ENCODE results near the gene MYLK. TPM values are rescaled to one million over a fixed set of nuclear protein-coding genes. Genes with fewer than 3 reads are reported as not detected.

The MYLK gene
- total RNA-seq, 1 donor from 2014 or later = 196 TPM

DNA sequence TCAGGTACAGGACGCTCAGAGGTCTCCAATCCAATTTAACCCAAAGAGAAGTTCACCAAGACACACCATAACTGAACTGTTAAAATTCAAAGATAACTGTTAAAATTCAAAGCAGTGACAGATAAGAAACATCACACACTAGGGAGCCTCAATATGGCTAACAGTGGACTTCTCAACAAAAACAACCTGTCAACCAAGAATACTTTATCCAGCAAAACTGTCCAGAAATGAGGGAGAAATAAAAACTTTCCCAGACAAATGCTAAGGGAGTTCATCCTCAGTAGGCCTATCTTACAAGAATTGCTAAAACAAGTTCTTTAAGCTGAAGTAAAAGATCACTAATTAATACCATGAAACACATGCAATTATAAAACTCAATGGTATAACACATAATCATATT lies 36.3 kb upstream of the MYLK start:
- Histone ChIP-seq H3K27me3 (no peaks in the 10 kb centered on the region), H3K27ac (no peak overlapping the region), H3K4me3 (no peak overlapping the region), H3K4me1 (no peaks in the 10 kb centered on the region), H3K9me3 (peaks cover 7 to 32% of the 10 kb centered on the region in 2 donors), H3K36me3 (peaks cover 2 to 23% of the 10 kb centered on the region in 2 donors)
- intact Hi-C loops (cut with DNase I) = no loop called here
- no peak for TF ChIP-seq CTCF (IDR thresholded peaks at IDR 0.05)
- DNase-seq (ENCODE audit: low spot score in 2 of 2) = no peak

DNA sequence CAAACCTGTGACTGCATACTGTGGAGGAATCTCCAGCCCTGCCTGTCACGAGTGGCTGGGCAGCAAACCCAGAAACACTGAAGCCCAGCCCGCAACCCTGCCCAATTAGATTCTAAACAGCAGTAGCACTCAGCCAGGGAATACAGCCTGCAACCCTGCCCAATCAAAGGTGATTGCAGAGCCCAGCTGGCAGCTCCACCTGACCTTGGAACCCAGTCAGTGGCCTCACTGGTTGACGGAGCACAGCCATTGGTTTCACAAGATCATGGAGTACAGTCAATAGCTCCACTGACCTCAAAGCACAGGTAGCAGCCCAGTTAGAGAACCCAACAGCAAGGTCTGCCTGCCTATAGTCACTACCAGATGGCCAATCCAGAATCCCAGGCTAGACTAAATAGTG lies 35.2 kb upstream of the MYLK start:
- Histone ChIP-seq H3K36me3 (peaks cover 0 to 23% of the 10 kb centered on the region in 2 donors), H3K4me1 (peaks cover 0 to under 1% of the 10 kb centered on the region in 2 donors), H3K4me3 (no peak overlapping the region), H3K27me3 (no peaks in the 10 kb centered on the region), H3K27ac (no peak overlapping the region), H3K9me3 (peaks cover 7 to 32% of the 10 kb centered on the region in 2 donors)
- no peak for DNase-seq (ENCODE audit: low spot score in 2 of 2)
- intact Hi-C loops (cut with DNase I) = no loop called here
- no peak for TF ChIP-seq CTCF (IDR thresholded peaks at IDR 0.05)

- Histone ChIP-seq H3K27me3 (no peaks in the 10 kb centered on the region), H3K9me3 (peaks cover 0 to 4% of the 10 kb centered on the region in 2 donors), H3K36me3 (peaks cover 0 to 5% of the 10 kb centered on the region in 2 donors), H3K4me1 (peaks cover 8 to 21% of the 10 kb centered on the region in 2 donors), H3K27ac (peak overlapping the region; percentile 2 to 18), H3K4me3 (no peak overlapping the region)
- intact Hi-C loops (cut with DNase I) = no loop called here
- DNase-seq (ENCODE audit: low spot score in 2 of 2) = no peak
- TF ChIP-seq CTCF (IDR thresholded peaks at IDR 0.05) = peak in 1 of 3 experiments; percentile 3
These were observed 30.7 kb upstream of the MYLK start for GRCh38 chr3:123914829-123915228.

DNA sequence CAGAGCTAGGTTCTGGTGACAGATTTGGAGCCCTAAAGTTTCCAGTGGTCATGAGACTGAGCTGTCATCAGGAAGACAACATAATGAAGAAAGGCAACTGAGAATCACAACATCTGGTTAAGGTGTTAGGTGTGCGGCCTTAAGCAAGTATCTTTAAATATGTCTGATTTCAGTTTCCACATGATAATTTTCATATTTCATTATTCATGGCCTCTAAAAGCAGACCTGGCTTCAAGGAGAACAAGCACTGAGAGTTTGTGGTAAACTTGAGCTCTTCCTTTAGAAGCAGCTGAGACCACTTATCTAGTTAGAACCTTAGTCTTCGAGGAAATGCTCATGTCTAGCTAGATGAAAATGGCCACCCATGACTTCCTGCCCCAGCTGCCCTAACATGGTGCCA lies 25.7 kb upstream of the MYLK start:
- no peak for DNase-seq (ENCODE audit: low spot score in 2 of 2)
- Histone ChIP-seq H3K4me1 (peaks cover 9 to 24% of the 10 kb centered on the region in 2 donors), H3K27me3 (no peaks in the 10 kb centered on the region), H3K9me3 (no peaks in the 10 kb centered on the region), H3K4me3 (peak overlapping the region in 1 of 2 donors; percentile 42), H3K36me3 (no peaks in the 10 kb centered on the region), H3K27ac (peak overlapping the region; percentile 87 to 92)
- intact Hi-C loops (cut with DNase I) = no loop called here
- no peak for TF ChIP-seq CTCF (IDR thresholded peaks at IDR 0.05)

DNA sequence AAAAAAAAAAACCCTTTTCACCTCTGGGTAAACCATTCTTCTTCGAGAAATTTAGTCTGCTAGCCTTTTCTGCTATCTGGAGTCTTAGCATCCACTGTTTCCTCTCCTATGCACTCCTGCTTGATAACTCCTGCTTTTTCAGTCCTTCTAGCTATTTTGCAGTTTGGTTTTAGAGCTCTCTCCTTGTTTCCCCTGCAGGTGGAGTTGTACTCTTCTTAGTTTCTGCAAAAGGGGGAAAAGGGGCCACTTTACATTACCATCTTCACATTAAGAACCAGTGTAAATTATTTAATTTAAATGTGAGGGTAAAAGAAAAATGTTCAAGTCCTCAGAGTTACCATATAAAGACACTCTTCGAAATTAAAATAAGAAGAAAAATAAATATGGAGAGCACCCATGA lies 23.6 kb upstream of the MYLK start:
- intact Hi-C loops (cut with DNase I) = no loop called here

More for the DNA sequence above, 23.6 kb upstream of the MYLK start:
- TF ChIP-seq CTCF (IDR thresholded peaks at IDR 0.05) = no peak
- H3K4me3 ChIP-seq = no peak overlapping the region
- DNase-seq (ENCODE audit: low spot score in 2 of 2) = no peak
- peak overlapping the region; percentile 87 to 92 for H3K27ac ChIP-seq
- no peaks in the 10 kb centered on the region for H3K36me3 ChIP-seq
- no peaks in the 10 kb centered on the region for H3K27me3 ChIP-seq
- no peaks in the 10 kb centered on the region for H3K9me3 ChIP-seq
- H3K4me1 ChIP-seq = peaks cover 5 to 19% of the 10 kb centered on the region in 2 donors

Measured in ascending aorta (tissue), 2 donors.